Heart left ventricle (tissue), 13 donors: ENCODE data around the gene ZNF641.

Source experiments
- POLR2A ChIP-seq, 2 donors: fragments of 450-650 bp; IDR thresholded peaks; one replicate each; pipeline ENCODE4 v1.6.1; 2017; ENCODE audit warnings: antibody characterized with exemption in 2 of 2, mild to moderate bottlenecking in 2 of 2, moderate library complexity in 2 of 2
- TF ChIP-seq, protein P1 (sequence below), 12 donors: fragments of 200-600 bp; sonication (generic) in 4 of 12; IDR thresholded peaks; one replicate each; pipeline versions ENCODE4 v1.5.0 to v1.8.0; 2018 to 2022; ENCODE audit warnings: antibody characterized with exemption in 12 of 12, mild to moderate bottlenecking in 5 of 12
- donor health status: ischemic (EF 13 %, LVEDD 7.1; RV severe dilation, severe dysfunction).
- donor health status: DM: no; HTN: yes; CAD: no.
- donor health status: DM: no; HTN: no; CAD: no.
- donor health status: ischemic (EF 25% LVEDD 6.9; RV normal size, moderate dysfunction).
- donor health status: ischemic (EF 25% LVEDD 5.7; RV mildly dilated, moderate dysfunction).
- donor health status: ischemic (EF 35%, LVEDD 5.7; RV mildly dilated, moderate dysfunction).
- donor health status: nonischemic (EF 11% LVEDD 7.7; RV severe dilation, severe dysfunction).
- donor health status: DM: yes; HTN: yes; CAD: no.
- donor health status: PGD.
- donor health status: ischemic (EF 29% LVEDD 5.4; RV normal size, mild dysfunction).
- donor health status: nonischemic (EF 23%, LVEDD 6.1; RV moderate dilation, normal function).

DNA sequence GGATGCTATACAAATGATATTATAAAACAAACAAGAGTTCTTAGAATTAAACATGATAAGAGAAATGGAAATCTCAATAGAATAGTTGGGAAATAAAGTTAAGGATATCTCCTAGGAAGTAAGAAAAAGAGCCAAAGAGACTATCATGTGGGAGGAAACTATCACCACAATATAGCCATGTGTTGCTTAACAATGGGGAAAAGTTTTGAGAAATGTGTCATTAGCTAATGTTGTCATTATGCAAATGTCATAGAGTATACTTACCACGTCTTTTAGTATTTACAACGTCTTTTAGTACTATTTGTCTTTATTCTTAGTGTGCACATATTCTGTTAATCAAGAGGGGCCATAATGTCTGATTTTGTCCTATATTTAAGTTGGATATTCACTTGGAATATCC, 58.7 kb downstream of the ZNF641 start:
- TF ChIP-seq, protein P1, sequence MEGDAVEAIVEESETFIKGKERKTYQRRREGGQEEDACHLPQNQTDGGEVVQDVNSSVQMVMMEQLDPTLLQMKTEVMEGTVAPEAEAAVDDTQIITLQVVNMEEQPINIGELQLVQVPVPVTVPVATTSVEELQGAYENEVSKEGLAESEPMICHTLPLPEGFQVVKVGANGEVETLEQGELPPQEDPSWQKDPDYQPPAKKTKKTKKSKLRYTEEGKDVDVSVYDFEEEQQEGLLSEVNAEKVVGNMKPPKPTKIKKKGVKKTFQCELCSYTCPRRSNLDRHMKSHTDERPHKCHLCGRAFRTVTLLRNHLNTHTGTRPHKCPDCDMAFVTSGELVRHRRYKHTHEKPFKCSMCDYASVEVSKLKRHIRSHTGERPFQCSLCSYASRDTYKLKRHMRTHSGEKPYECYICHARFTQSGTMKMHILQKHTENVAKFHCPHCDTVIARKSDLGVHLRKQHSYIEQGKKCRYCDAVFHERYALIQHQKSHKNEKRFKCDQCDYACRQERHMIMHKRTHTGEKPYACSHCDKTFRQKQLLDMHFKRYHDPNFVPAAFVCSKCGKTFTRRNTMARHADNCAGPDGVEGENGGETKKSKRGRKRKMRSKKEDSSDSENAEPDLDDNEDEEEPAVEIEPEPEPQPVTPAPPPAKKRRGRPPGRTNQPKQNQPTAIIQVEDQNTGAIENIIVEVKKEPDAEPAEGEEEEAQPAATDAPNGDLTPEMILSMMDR (IDR thresholded peaks at IDR 0.05), result no peak
- no peak for TF ChIP-seq POLR2A (IDR thresholded peaks at IDR 0.05)
